Adrenal gland (tissue), 12 donors: ENCODE data around the gene TEX48. TPM values are rescaled to one million over a fixed set of nuclear protein-coding genes. Genes with fewer than 3 reads are reported as not detected.

Experiments used
- DNase-seq, 7 donors: peaks; one replicate each; pipeline ENCODE4 v3.0.0-alpha.2; 2019 to 2020
- H3K27ac ChIP-seq, 5 donors: fragments of 200-600 bp; sonication (generic) in 4 of 5; 1 replicate in 3 of 5; 2 replicates in 2 of 5; pipeline versions ENCODE4 v1.5.1 to v1.8.0; 2016 to 2020; ENCODE audit warnings: mild to moderate bottlenecking in 1 of 5
- H3K27me3 ChIP-seq: fragments of 200-600 bp; 2 replicates; pipeline ENCODE4 v1.8.0; 2021
- H3K36me3 ChIP-seq, 2 donors: fragments of 200-600 bp; replicated peaks in 1 of 2; 1 replicate in 1 of 2; 2 replicates in 1 of 2; pipeline versions ENCODE4 v1.5.1 to v1.8.0; 2018 to 2022
- H3K4me1 ChIP-seq, 2 donors: fragments of 200-600 bp; replicated peaks in 1 of 2; 1 replicate in 1 of 2; 2 replicates in 1 of 2; pipeline versions ENCODE4 v1.5.1 to v1.8.0; 2018 to 2021
- H3K4me3 ChIP-seq, 4 donors: fragments of 200-600 bp; sonication (generic) in 3 of 4; one replicate each; pipeline ENCODE4 v1.5.1; 2016 to 2018
- H3K9me3 ChIP-seq, 3 donors: fragments of 200-600 bp; sonication (generic) in 1 of 3; replicated peaks in 1 of 3; 1 replicate in 2 of 3; 2 replicates in 1 of 3; pipeline versions ENCODE4 v1.5.1 to v1.8.0; 2016 to 2021
- POLR2A ChIP-seq, 2 donors: fragments of 450-650 bp; IDR thresholded peaks; one replicate each; pipeline ENCODE4 v1.6.1; 2017; ENCODE audit warnings: antibody characterized with exemption in 2 of 2, mild to moderate bottlenecking in 2 of 2, moderate library complexity in 1 of 2
- WGBS, 4 donors: extraction: QIAGEN DNeasy Blood & Tissue Kit in 2 of 4; methylation state at CpG; one replicate each; pipeline versions ENCODE4 v1.1.5 to v1.1.7; 2013 to 2017; 5-methylcytosine and 5-hydroxymethylcytosine counted together
- intact Hi-C, 2 donors: fragments of 100-400 bp; cut with DNase I; formaldehyde crosslinking; loops; one replicate each; pipeline versions ENCODE4 v1.14.1 to v1.15.0; 2022 to 2023
- polyA plus RNA-seq, 3 donors: library from polyadenylated mRNA; stranded (reverse); fragments of 200-250 nt in 2 of 3; fragments of 350-450 nt in 1 of 3; fragmentation: Illumina TruSeq in 1 of 3; extraction: RNeasy Lipid Tissue Mini Kit (QIAGEN cat#74804) in 1 of 3; gene quantifications; one replicate each; pipeline ENCODE4 v1.2.3, GENCODE V29; 2013 to 2014
- total RNA-seq, 9 donors: library from RNA; depleted of rRNA in 4 of 9; stranded (reverse); fragments of >200 nt in 4 of 9; fragments of 120-200 nt in 1 of 9; fragmentation: NEBNext Ultra II Directional in 1 of 9; extraction: Animal tissue kit (Norgen Biotek cat#: 25700) in 1 of 9; gene quantifications; one replicate each; pipeline versions ENCODE4 v1.1.0 to v1.2.4, GENCODE V29; 2013 to 2023
- TF ChIP-seq, protein P1 (sequence below), 6 experiments: fragments of 450-650 bp in 4 of 6; fragments of 200-600 bp in 2 of 6; sonication (generic) in 1 of 6; IDR thresholded peaks; 1 replicate in 5 of 6; 2 replicates in 1 of 6; pipeline versions ENCODE4 v1.5.1 to v1.8.0; 2016 to 2021; ENCODE audit warnings: antibody characterized with exemption in 6 of 6, mild to moderate bottlenecking in 2 of 6, moderate library complexity in 1 of 6
- donor health status: healthy with polysubstance abuse.
- donor health status: Bipolar disorder and iron deficiency.
- donor health status: DM: yes; HTN: yes; CAD: no.
- donor health status: DM: no; HTN: no; CAD: no.
- donor health status: DM: no; HTN: no; CAD: no.
- donor health status: DM: yes; HTN: yes; CAD: no.

The TEX48 gene
- total and polyA plus RNA-seq, 12 donors, result not detected

- TF ChIP-seq, protein P1, sequence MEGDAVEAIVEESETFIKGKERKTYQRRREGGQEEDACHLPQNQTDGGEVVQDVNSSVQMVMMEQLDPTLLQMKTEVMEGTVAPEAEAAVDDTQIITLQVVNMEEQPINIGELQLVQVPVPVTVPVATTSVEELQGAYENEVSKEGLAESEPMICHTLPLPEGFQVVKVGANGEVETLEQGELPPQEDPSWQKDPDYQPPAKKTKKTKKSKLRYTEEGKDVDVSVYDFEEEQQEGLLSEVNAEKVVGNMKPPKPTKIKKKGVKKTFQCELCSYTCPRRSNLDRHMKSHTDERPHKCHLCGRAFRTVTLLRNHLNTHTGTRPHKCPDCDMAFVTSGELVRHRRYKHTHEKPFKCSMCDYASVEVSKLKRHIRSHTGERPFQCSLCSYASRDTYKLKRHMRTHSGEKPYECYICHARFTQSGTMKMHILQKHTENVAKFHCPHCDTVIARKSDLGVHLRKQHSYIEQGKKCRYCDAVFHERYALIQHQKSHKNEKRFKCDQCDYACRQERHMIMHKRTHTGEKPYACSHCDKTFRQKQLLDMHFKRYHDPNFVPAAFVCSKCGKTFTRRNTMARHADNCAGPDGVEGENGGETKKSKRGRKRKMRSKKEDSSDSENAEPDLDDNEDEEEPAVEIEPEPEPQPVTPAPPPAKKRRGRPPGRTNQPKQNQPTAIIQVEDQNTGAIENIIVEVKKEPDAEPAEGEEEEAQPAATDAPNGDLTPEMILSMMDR (IDR thresholded peaks at IDR 0.05), result no peak
- no peak for TF ChIP-seq POLR2A (IDR thresholded peaks at IDR 0.05)
- Histone ChIP-seq H3K4me3 (no peak overlapping the region), H3K4me1 (no peaks in the 10 kb centered on the region), H3K36me3 (no peaks in the 10 kb centered on the region), H3K27ac (no peak overlapping the region), H3K27me3 (no peaks in the 10 kb centered on the region), H3K9me3 (no peaks in the 10 kb centered on the region)
- intact Hi-C loops, result no loop called here
- WGBS, 4 donors, result 89 to 96% (median 92%) methylated on average over 4 of the region's 4 CpGs
- no peak for DNase-seq
Measured at GRCh38 chr9:114690308-114690707, 8.3 kb upstream of the TEX48 start.

DNA sequence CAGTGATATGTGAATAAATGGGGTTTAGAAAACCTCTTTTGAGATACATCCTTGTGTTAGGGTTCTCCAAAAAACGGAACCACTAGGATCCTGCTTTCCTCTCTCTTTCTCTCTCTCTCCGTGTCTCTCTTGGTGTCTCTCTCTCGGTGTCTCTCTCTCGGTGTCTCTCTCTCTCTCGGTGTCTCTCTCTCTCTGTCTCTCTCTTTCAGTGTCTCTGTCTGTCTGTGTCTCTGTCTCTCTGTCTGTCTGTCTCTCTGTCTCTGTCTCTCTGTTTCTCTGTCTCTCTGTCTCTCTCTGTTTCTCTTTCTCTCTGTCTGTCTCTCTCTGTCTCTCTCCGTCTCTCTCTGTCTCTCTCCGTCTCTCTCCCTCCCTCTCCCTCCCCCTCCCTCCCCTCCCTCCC lies 7.8 kb upstream of the TEX48 start:
- Histone ChIP-seq H3K4me1 (no peaks in the 10 kb centered on the region), H3K27ac (no peak overlapping the region), H3K4me3 (no peak overlapping the region), H3K36me3 (no peaks in the 10 kb centered on the region), H3K27me3 (no peaks in the 10 kb centered on the region), H3K9me3 (no peaks in the 10 kb centered on the region)
- no peak for TF ChIP-seq POLR2A (IDR thresholded peaks at IDR 0.05)
- TF ChIP-seq, protein P1 (IDR thresholded peaks at IDR 0.05), result no peak
- intact Hi-C loops, result loop anchor here in 1 of 2 donors (10.0 kb wide), 1 partner anchor 225 kb away; no protein-coding TSS in a partner anchor
- WGBS, 4 donors, result 85 to 92% (median 88%) methylated on average over 7 of the region's 7 CpGs
- no peak for DNase-seq

GRCh38 chr9:114688909-114689610 lies 7.1 kb upstream of the TEX48 start:
- DNase-seq, result no peak
- Histone ChIP-seq H3K4me3 (no peak overlapping the region), H3K9me3 (no peaks in the 10 kb centered on the region), H3K27ac (no peak overlapping the region), H3K4me1 (no peaks in the 10 kb centered on the region), H3K27me3 (no peaks in the 10 kb centered on the region), H3K36me3 (no peaks in the 10 kb centered on the region)
- 81 to 91% (median 87%) methylated on average over 3 of the region's 3 CpGs for WGBS, 4 donors
- intact Hi-C loops, result loop anchor here in 1 of 2 donors (10.0 kb wide), 1 partner anchor 226 kb away; no protein-coding TSS in a partner anchor
- TF ChIP-seq, protein P1 (IDR thresholded peaks at IDR 0.05), result no peak
- TF ChIP-seq POLR2A (IDR thresholded peaks at IDR 0.05), result no peak

GRCh38 chr9:114688379-114688778 lies 6.4 kb upstream of the TEX48 start:
- no peaks in the 10 kb centered on the region for H3K9me3 ChIP-seq
- no peak overlapping the region for H3K27ac ChIP-seq
- intact Hi-C loops, result loop anchor here in 1 of 2 donors (10.0 kb wide), 1 partner anchor 226 kb away; no protein-coding TSS in a partner anchor
- no peak for DNase-seq
- H3K27me3 ChIP-seq, result no peaks in the 10 kb centered on the region
- no peak overlapping the region for H3K4me3 ChIP-seq
- WGBS, 4 donors, result 87 to 96% (median 89%) methylated on average over 4 of the region's 4 CpGs
- H3K4me1 ChIP-seq, result no peaks in the 10 kb centered on the region
- H3K36me3 ChIP-seq, result no peaks in the 10 kb centered on the region
- TF ChIP-seq POLR2A (IDR thresholded peaks at IDR 0.05), result no peak
- TF ChIP-seq, protein P1 (IDR thresholded peaks at IDR 0.05), result no peak
